ENCODE data around the gene ELAVL4. TPM values are rescaled to one million over a fixed set of nuclear protein-coding genes. Genes with fewer than 3 reads are reported as not detected.

ELAVL4 gene
- polyA plus RNA-seq, 1 experiment, result not detected

DNA sequence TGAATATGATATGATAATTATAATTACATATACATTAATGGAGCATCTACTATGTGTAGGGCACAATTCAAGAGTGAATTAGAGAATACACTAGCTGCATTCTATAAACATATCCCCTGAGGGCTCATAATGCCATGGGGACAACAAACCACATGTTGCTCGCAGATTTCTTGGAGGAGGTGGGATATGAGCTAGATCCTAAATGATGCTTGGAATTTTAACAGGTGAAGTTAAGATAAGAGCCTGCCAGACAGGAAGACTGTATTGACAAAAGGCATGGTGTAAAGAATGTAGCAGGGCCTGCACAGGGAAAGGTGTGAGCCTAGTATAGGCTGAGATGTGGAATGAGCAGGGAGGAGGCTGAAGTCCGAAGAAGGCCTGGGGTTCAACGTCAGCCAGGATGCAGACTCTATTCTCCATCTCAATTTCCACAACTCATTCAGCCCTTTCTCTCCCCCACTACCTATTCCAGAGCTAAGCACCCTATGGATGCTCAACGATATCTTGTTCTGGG, 120.2 kb downstream of the ELAVL4 start:
- POLR2A ChIA-PET, result no interaction called here
- Histone ChIP-seq H3K4me3 (ENCODE audit: low read depth, low read length) (no peak overlapping the region), H3K27me3 (ENCODE audit: control insufficient read depth, insufficient read depth, low read length) (no peaks in the 10 kb centered on the region), H3K9me3 (ENCODE audit: control insufficient read depth, insufficient read depth, low read length) (peaks cover 14% of the 10 kb centered on the region), H3K27ac (ENCODE audit: low read depth, low read length) (no peak overlapping the region)
- TF ChIP-seq, protein P1, sequence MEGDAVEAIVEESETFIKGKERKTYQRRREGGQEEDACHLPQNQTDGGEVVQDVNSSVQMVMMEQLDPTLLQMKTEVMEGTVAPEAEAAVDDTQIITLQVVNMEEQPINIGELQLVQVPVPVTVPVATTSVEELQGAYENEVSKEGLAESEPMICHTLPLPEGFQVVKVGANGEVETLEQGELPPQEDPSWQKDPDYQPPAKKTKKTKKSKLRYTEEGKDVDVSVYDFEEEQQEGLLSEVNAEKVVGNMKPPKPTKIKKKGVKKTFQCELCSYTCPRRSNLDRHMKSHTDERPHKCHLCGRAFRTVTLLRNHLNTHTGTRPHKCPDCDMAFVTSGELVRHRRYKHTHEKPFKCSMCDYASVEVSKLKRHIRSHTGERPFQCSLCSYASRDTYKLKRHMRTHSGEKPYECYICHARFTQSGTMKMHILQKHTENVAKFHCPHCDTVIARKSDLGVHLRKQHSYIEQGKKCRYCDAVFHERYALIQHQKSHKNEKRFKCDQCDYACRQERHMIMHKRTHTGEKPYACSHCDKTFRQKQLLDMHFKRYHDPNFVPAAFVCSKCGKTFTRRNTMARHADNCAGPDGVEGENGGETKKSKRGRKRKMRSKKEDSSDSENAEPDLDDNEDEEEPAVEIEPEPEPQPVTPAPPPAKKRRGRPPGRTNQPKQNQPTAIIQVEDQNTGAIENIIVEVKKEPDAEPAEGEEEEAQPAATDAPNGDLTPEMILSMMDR (IDR thresholded peaks at IDR 0.05; ENCODE audit: low read depth, low read length), result no peak
- no peak for DNase-seq (ENCODE audit: low read depth, low spot score)
- CTCF ChIA-PET, result no interaction called here

DNA sequence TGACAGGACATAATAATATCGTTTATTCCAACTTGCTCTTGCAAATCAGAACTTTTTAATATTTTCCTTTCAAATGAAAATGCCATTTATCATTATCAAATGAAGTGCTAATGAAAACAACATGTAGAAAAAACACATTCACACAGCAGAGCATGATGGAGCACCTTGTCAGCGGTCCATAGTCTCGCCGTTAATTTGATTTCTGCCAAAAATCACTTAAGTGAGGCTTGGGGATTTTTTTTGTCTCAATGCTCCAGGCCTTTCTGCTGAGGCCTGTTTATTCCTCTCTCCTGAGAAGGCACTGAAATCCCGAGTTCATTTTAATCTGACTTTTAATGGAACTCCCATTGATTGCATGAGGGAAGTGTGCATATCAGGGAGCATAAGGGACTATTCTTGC, 122.5 kb downstream of the ELAVL4 start:
- no peak for DNase-seq (ENCODE audit: low read depth, low spot score)
- Histone ChIP-seq H3K9me3 (ENCODE audit: control insufficient read depth, insufficient read depth, low read length) (peaks cover 9% of the 10 kb centered on the region; the same call in 1 of the 2 replicates), H3K27ac (ENCODE audit: low read depth, low read length) (no peak overlapping the region), H3K27me3 (ENCODE audit: control insufficient read depth, insufficient read depth, low read length) (no peaks in the 10 kb centered on the region), H3K4me3 (ENCODE audit: low read depth, low read length) (no peak overlapping the region)
- ChIA-PET POLR2A (no interaction called here), CTCF (no interaction called here)
- TF ChIP-seq, protein P1 (IDR thresholded peaks at IDR 0.05; ENCODE audit: low read depth, low read length), result no peak

DNA sequence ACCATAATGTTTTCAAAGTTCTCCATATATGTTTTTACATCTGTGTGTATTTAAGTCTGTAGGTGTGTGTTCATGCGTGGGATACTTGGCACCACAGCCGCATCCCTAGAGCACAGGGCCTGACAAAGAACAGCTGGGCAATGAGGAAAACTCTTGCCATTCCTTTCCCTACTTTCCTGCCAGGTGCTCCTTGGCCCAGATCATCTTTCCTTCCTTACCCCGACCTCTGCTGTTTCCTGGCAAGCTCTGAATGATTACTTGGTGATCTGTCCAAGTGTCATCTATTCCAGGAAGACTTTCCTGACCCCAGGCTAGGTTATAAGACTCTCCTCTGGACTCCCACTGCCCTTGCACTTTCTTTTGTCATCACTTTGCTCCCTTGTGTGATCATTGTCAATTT, 123.6 kb downstream of the ELAVL4 start:
- Histone ChIP-seq H3K27ac (ENCODE audit: low read depth, low read length) (no peak overlapping the region), H3K9me3 (ENCODE audit: control insufficient read depth, insufficient read depth, low read length) (peaks cover 11% of the 10 kb centered on the region), H3K4me3 (ENCODE audit: low read depth, low read length) (no peak overlapping the region), H3K27me3 (ENCODE audit: control insufficient read depth, insufficient read depth, low read length) (no peaks in the 10 kb centered on the region)
- TF ChIP-seq, protein P1 (IDR thresholded peaks at IDR 0.05; ENCODE audit: low read depth, low read length), result no peak
- POLR2A ChIA-PET, result no interaction called here
- CTCF ChIA-PET, result no interaction called here
- DNase-seq (ENCODE audit: low read depth, low spot score), result no peak

DNA sequence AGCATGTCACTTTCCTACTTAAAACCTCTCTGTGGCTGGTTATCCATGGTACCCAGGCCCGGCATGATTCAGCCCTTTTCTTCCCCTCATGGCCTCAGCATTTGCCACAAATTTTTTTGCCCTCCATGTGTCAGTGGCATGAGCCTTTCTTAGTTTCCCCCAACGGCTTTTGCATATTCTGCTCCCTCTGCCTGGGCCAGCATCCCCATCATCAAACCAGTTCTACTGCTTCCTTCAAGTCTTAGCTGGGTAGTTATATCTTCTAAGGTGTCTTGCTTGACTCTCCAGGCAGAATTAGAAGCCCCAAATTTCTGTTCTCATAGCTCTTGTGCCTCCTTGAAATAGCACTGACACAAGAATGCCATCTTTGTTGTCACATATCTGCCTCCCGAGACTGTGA, 127.9 kb downstream of the ELAVL4 start:
- DNase-seq (ENCODE audit: low read depth, low spot score), result no peak
- CTCF ChIA-PET, result no interaction called here
- Histone ChIP-seq H3K9me3 (ENCODE audit: control insufficient read depth, insufficient read depth, low read length) (peaks cover 15% of the 10 kb centered on the region), H3K27ac (ENCODE audit: low read depth, low read length) (no peak overlapping the region), H3K27me3 (ENCODE audit: control insufficient read depth, insufficient read depth, low read length) (no peaks in the 10 kb centered on the region), H3K4me3 (ENCODE audit: low read depth, low read length) (no peak overlapping the region)
- TF ChIP-seq, protein P1 (IDR thresholded peaks at IDR 0.05; ENCODE audit: low read depth, low read length), result no peak
- POLR2A ChIA-PET, result no interaction called here

DNA sequence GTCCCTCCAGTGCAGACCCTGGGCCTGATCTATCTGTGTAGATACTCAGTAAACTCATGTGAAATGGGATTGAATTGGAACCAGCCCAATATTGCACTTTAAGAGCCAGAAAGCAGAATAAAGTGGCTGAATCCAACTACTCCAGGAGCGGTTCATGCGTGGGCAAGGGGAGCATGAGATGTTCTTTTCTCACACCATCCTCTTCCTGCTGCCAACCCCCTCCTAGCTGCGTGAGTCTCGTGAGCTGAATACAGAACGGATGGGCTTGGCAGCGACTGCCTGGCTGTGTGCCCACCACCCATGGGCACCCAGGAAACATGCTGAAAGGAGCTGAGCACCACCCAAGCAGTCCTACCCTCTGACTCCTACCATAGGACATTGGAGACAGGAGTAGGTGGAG, 128.3 kb downstream of the ELAVL4 start:
- H3K4me3 ChIP-seq (ENCODE audit: low read depth, low read length), result no peak overlapping the region
- TF ChIP-seq, protein P1 (IDR thresholded peaks at IDR 0.05; ENCODE audit: low read depth, low read length), result no peak
- H3K27ac ChIP-seq (ENCODE audit: low read depth, low read length), result no peak overlapping the region
- no peak for DNase-seq (ENCODE audit: low read depth, low spot score)
- ChIA-PET POLR2A (no interaction called here), CTCF (no interaction called here)
- H3K9me3 ChIP-seq (ENCODE audit: control insufficient read depth, insufficient read depth, low read length), result peaks cover 15% of the 10 kb centered on the region
- H3K27me3 ChIP-seq (ENCODE audit: control insufficient read depth, insufficient read depth, low read length), result no peaks in the 10 kb centered on the region
